Activated gamma-delta T cell treated with anti-CD3 and anti-CD28 coated beads, Interleukin-2, amount 50 U/mL, for 16 hours (primary cell): ENCODE data around the gene PLEKHA7.

Source experiments
- DNase-seq: peaks from one replicate; pipeline ENCODE4 v3.0.0-alpha.2; 2020; ENCODE audit warnings: low read depth

The PLEKHA7 gene

GRCh38 chr11:16841481-16841880 lies 172.7 kb downstream of the PLEKHA7 start:
- no peak for DNase-seq

- DNase-seq = no peak
Measured at GRCh38 chr11:16840951-16841350, 173.3 kb downstream of the PLEKHA7 start.

- no peak for DNase-seq
Measured at GRCh38 chr11:16839821-16840220, 174.4 kb downstream of the PLEKHA7 start.

- no peak for DNase-seq
Measured at GRCh38 chr11:16834384-16834783, 179.8 kb downstream of the PLEKHA7 start.

- DNase-seq = no peak
Measured at GRCh38 chr11:16833026-16833425, 181.2 kb downstream of the PLEKHA7 start.

GRCh38 chr11:16832193-16832539 lies 182.0 kb downstream of the PLEKHA7 start:
- no peak for DNase-seq

- DNase-seq = no peak
Measured at GRCh38 chr11:16831316-16832192, 182.7 kb downstream of the PLEKHA7 start.

GRCh38 chr11:16827139-16827538 lies 187.1 kb downstream of the PLEKHA7 start:
- no peak for DNase-seq

GRCh38 chr11:16825968-16826367 lies 188.2 kb downstream of the PLEKHA7 start:
- DNase-seq = no peak

- DNase-seq = no peak
Measured at GRCh38 chr11:16825101-16825500, 189.1 kb downstream of the PLEKHA7 start.

GRCh38 chr11:16820324-16821092 lies 193.7 kb downstream of the PLEKHA7 start:
- peak; percentile 40 for DNase-seq

GRCh38 chr11:16818284-16818683 lies 195.9 kb downstream of the PLEKHA7 start:
- no peak for DNase-seq

GRCh38 chr11:16817351-16817750 lies 196.9 kb downstream of the PLEKHA7 start:
- DNase-seq = no peak

GRCh38 chr11:16816358-16817270 lies 197.6 kb downstream of the PLEKHA7 start:
- no peak for DNase-seq

- no peak for DNase-seq
Measured at GRCh38 chr11:16815047-16815767, 199.0 kb downstream of the PLEKHA7 start.

- DNase-seq = no peak
Measured at GRCh38 chr11:16814410-16815046, 199.7 kb downstream of the PLEKHA7 start.

GRCh38 chr11:16813126-16813525 lies 201.1 kb downstream of the PLEKHA7 start:
- no peak for DNase-seq

- DNase-seq = no peak
Measured at GRCh38 chr11:16812274-16812673, 201.9 kb downstream of the PLEKHA7 start.

- DNase-seq = no peak
Measured at GRCh38 chr11:16811136-16812020, 202.8 kb downstream of the PLEKHA7 start.
